ENCODE measurements around the gene MRFAP1L1. TPM values are rescaled to one million over a fixed set of nuclear protein-coding genes. Genes with fewer than 3 reads are reported as not detected.

The MRFAP1L1 gene
- total and polyA plus RNA-seq, 2 donors (not counting 3 experiments of a cell fraction or from before 2014, with no cell fraction given), result 28.7 to 42.0 TPM

DNA sequence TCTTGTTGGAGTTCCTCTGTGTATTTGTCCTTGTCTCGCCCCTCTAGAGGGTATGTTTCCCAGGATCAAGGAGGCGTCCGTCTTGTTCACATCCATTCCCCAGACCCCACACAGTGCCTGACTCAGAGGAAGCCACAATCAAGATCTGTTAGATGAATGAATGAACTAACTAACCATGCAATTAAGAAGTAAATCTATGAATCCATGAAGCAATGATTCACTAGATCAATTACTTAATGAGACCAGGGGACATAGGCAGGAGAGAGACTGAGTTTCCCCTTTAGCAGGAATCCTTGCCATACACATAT lies 18.2 kb upstream of the MRFAP1L1 start:
- dilution Hi-C loops (cut with MboI; ENCODE audit: extremely low pct_ligation_motif_present, low sequenced_read_pairs) (no loop called here), intact Hi-C loops (cut with micrococcal nuclease) (no loop called here)
- Histone ChIP-seq H3K27ac (ENCODE audit: insufficient read depth, low read depth, low read length) (no peak overlapping the region), H3K27me3 (ENCODE audit: control insufficient read depth in 2 of 2, insufficient read depth in 2 of 2, low read length in 2 of 2) (no peaks in the 10 kb centered on the region), H2AFZ (ENCODE audit: low read depth, low read length) (no peak overlapping the region), H3K4me1 (ENCODE audit: control insufficient read depth, extremely low read depth, insufficient read depth, low read length) (peaks cover 2% of the 10 kb centered on the region), H3K36me3 (ENCODE audit: control insufficient read depth in 2 of 2, extremely low read depth in 1 of 2, insufficient read depth in 2 of 2, low read length in 2 of 2) (no peaks in the 10 kb centered on the region), H3K9ac (replicated peaks; ENCODE audit: extremely low read depth, insufficient read depth, low read length) (no peak overlapping the region), H3K79me2 (ENCODE audit: control insufficient read depth, insufficient read depth, low read length) (no peaks in the 10 kb centered on the region), H3K4me3 (replicated peaks in 1 of 3; ENCODE audit: insufficient read depth in 1 of 3, low read depth in 1 of 3, low read length in 3 of 3) (no peak overlapping the region), H3K9me3 (replicated peaks; ENCODE audit: control insufficient read depth, insufficient read depth, low read length) (no peaks in the 10 kb centered on the region), H4K20me1 (replicated peaks; ENCODE audit: control insufficient read depth, extremely low read depth, insufficient read depth, low read length) (no peaks in the 10 kb centered on the region), H3K9me1 (replicated peaks; ENCODE audit: control insufficient read depth, extremely low read depth, insufficient read depth, low read length) (no peaks in the 10 kb centered on the region), H3K4me2 (ENCODE audit: insufficient read depth, low read length) (no peak overlapping the region)
- BruUV-seq (replicated peaks), result no TSS peak
- no peak for TF ChIP-seq CTCF (IDR thresholded peaks at IDR 0.05; ENCODE audit: extremely low read depth in 1 of 2, insufficient read depth in 1 of 2, low read depth in 1 of 2, low read length in 2 of 2)
- TF ChIP-seq FOS (IDR thresholded peaks at IDR 0.05; ENCODE audit: borderline replicate concordance, insufficient read depth, low read length), result no peak
- TF ChIP-seq, protein P1, sequence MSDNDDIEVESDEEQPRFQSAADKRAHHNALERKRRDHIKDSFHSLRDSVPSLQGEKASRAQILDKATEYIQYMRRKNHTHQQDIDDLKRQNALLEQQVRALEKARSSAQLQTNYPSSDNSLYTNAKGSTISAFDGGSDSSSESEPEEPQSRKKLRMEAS (IDR thresholded peaks at IDR 0.05; ENCODE audit: insufficient read depth, insufficient read length), result no peak
- no peak for TF ChIP-seq GATA2 (IDR thresholded peaks at IDR 0.05; ENCODE audit: insufficient read depth, insufficient read length, low read depth, low read length)
- TF ChIP-seq JUN (IDR thresholded peaks at IDR 0.05; ENCODE audit: borderline replicate concordance, insufficient read depth, insufficient read length, low read depth), result no peak
- no peak for TF ChIP-seq EZH2 (IDR thresholded peaks at IDR 0.05; ENCODE audit: borderline replicate concordance, low read depth, low read length, severe bottlenecking)
- TF ChIP-seq POLR2A (IDR thresholded peaks at IDR 0.05; ENCODE audit: low read depth, low read length), result no peak
- TF ChIP-seq MYC (IDR thresholded peaks at IDR 0.05; ENCODE audit: low read depth, low read length), result no peak
- no peak for TF ChIP-seq POLR2AphosphoS5 (IDR thresholded peaks at IDR 0.05; ENCODE audit: insufficient read depth, low read depth, low read length)
- CTCF ChIA-PET, result interaction anchor here (1.7 kb wide), 1 partner anchor 146 kb away, joined by 6 read pairs; no protein-coding TSS in a partner anchor
- no peak for FAIRE-seq
- no peak for DNase-seq (ENCODE audit: low read depth, low spot score)
- POLR2A ChIA-PET, result no interaction called here

Measured in endothelial cell of umbilical vein (primary cell).